HG03159 (cell line): ENCODE results near the gene ADORA1.

ENCODE experiments used
- ATAC-seq: cut with Tn5 transposase; IDR thresholded peaks from one replicate; pipeline ENCODE4 v1.9.1; 2021; ENCODE audit warnings: mild to moderate bottlenecking, moderate library complexity; ENCODE audit not compliant: unreplicated experiment

ADORA1 gene

DNA sequence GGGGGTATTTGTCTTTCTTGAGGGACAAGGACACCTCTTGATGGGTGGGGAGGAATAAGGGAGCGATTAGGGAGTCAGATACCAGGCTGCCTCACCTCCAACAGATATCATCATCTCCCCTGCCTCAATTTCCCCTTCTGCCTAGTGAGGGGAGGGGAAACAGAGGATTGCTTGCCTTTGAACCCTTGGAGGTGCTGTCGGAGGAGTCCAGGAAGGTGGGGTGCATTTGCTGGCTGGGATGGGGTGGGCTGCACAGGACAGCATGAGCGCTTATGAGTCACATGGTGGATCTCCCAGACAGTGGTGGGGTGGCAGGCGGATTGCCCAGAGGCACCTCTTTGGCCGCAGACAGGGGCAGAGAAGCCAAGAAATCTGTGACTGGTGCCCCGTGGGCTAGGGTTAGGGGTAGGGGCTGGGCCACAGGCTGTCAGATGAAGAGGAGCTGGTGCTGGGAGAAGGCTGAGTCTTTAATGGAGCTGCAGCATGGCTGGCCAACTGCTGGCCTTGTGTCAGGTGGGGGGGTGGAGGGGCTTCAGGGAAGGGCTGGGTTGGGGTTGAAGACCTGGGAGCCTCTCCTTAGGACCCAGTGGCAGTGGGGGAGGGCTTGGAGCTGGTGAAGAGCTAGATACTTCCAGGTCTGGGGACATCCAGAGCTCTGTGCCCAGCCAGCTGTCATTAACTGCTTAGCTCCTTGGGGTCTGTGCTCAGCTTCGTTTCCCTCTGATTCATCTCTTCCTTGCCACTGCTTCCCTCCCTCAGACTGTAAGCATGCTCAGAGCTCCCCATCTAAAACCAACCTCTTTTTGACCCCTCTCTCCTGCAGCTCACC lies 7.0 kb upstream of the ADORA1 start:
- ATAC-seq = no peak

DNA sequence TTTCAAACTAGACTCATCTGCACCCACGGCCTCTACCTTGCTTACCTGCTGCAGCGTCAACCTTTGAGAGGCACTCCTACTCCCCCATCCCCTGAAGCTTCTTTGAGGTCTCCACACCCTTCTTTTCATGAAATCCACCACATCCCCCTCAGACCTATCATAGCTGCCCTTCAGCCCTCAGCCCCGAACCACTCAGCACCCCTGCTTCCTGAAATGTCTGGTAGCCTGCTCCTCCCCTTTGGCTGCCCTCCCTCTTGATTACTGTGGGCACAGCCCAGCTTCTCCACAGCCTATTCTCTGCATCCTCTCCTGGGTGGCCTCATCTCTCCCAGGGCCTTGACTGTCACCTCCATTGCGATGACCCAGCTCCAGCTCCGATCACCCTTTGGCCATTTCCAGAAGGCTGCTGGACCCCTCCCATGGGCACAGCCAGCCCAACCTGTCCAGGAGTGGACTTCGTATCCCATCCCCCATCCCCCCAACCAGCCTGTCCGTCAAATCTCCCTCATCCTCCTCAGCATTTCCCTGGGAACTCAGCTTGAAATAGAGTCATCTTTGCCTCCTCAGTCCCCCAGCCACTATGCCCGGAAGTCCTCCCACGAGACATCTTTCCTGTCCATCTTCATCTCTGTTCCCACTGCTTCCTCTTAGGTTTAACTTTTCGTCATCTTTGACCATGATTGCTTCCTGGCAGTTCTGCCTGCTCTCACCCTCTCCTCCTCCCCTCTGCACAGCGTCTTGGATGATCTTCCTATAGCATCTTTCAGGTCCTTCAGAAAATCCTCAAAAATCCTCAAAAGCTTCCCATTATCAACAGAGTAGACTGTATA lies 6.1 kb upstream of the ADORA1 start:
- no peak for ATAC-seq

- no peak for ATAC-seq
Observed at GRCh38 chr1:203122159-203122558, 5.4 kb upstream of the ADORA1 start.

DNA sequence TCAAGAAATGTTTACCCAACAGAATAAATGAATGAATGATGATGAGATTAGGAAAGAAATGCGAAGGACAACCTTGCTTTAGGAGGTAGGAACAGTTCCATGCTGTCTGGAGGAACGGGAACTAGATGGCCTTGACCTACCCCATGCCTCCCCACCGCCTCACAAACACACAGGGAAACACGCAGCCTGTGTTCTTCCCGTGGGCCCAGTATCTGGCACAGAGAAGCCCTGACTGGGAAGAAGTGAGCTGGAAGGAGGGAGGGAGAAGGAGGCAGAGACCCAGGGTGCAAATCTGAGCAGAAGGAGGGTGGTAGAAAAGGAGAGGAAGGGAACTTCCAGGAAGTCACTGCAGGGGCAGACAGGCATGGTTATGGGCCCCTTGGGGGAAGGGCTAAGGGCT lies 3.5 kb upstream of the ADORA1 start:
- ATAC-seq = no peak

- ATAC-seq = no peak
Observed at GRCh38 chr1:203124546-203125317, 2.8 kb upstream of the ADORA1 start.

- ATAC-seq = no peak
Observed at GRCh38 chr1:203126151-203126865, 1.2 kb upstream of the ADORA1 start.

- no peak for ATAC-seq
Observed at GRCh38 chr1:203126866-203127665, 460 bp upstream of the ADORA1 start.

DNA sequence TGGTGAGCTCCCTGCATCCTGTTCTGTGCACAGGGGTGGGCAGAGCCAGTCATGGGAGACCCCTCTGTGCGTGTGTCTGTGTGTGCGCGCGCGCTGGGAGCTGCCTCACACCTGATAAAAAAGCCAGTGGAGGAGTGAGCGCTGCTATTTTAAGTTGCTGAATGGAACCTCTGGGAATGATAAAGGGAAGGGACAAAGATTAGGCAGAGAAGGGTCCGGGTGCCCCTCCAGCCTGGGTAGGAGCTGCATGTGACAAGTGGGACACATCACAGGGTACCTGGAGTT lies 847 bp downstream of the ADORA1 start:
- ATAC-seq = no peak

- ATAC-seq = no peak
Observed at GRCh38 chr1:203128716-203129500, 1.4 kb downstream of the ADORA1 start.

DNA sequence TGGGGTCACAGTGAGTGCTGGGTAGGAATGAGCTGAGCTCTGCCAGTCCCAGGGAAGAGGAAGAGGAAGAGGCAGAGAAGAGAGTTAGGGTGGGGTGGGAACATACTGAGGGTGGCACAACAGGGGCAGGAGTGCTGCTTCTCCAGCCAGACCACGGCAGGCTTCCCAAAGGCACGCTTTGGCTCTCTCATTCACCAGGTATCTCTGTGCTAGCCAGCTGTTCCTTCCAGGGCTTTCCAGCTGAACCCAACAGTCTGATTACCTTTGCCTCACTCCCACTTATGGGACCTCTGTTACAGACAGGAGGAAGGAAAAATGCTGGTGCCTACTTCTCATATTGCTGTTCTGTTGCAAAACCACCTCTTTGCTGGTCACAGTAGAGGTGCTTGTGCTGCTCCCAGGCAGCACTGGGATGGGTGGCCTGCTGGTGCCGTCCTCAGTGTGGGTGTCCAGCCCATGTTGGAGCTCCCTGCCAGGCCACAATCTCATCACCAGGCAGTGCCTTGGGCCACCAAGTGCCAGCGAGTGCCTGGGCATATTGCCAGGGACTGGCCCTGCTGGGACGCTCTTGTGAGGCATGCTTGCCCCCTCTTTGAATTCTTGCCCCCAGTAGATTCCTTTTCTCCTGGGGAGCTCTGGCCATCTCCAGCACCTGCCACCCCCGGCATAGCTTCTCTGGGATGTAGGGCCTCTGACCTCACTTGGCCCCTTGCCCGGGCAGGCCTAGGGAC lies 2.1 kb downstream of the ADORA1 start:
- ATAC-seq = no peak

GRCh38 chr1:203130358-203130985 lies 2.9 kb downstream of the ADORA1 start:
- no peak for ATAC-seq

DNA sequence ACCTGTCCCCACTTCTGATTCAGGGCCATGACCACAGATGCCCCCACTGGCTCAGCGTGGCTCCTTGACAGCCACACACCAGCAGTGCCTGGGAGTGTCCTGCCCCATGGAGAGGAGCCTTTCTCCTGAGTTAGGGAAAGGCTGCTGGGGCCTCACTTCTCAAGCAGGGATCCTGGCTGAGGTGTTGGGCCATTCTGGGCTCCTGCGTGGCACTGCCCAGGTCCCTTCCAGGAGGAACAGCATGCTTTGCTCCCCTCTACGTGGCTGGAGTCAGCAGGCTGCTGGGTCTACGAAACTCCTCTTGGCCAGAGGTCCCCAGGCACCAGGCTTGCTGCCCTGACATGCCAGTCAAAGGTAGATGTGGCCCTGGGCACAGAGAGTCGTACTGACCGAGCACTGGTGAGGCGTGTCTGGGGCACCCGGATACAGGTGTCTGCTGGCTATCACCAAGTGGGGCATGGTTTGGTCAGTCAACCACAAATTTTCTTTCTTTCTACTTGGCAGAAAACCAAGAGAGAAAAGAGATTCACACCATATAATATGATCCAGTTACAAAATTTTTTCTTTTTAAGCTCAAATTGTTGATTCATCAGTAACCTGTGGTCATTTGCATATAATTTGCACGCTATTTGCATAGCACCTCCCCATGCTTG lies 4.1 kb downstream of the ADORA1 start:
- no peak for ATAC-seq

DNA sequence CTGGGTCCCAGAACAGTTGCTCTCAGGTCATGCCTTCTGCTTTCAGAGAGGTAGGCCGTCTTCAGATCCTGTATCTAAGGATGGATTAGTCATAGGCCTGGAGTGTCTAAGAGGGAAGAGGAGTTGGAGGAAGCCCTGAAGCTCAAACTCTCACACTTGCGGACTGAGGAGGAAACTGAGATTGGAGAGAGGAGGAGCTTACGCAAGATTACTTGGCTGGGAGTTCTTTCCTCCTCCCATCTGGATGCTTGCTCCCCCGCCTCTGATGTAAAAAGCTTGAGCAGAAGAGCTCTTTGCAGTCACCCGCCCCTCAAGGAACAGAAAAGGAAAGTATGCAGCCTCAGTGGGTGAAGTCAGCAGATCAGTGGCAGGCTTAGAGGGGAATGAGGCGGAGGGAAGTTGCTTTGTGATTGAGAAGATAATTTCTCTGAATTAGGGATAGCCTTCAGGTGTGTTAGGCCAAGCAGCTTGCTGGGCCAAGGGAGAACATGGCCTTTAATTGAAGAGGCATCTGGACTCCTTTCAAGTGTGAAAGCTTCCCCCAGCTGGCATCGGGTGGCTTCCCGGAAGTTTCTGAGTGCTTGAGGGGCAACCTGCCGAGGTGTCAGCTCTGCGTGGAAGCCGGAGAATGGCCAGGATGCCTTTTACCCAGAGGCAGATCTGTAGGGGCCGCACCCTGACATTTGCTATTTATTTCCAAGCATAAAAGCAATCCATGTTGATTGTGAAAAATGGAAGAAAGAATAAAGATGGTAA lies 6.6 kb downstream of the ADORA1 start:
- ATAC-seq = no peak

DNA sequence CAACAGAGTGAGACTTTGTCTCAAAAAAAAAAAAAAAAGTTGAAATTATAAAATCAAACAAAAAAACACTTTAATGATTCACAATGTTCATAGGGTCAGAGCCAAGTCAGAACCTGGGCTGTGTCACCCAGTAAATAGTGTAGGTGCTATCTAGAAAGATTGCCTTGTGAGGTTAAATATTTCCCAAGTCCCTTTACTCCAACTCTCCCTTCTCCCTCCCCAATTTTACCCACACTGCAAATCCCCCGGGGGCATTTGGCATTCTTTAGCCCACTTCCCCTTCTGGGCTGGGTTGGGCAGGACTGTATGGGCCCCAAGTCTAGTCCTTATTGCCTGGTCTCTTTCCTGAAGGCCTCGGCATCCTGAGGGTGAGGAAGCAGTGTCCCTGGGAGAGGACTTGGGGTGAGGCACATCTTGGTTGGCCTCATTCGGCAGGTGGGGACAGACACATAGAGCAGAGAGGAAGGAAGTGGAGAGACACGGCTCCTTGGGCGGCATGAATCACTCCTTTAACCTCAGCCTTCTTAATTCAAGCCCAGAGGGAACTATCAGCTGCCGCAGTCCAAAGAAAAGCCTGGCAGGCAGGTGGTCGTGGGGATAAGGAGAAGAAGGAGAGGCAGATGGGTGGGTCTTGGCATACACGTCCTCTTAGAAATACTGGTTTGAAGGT lies 8.2 kb downstream of the ADORA1 start:
- no peak for ATAC-seq

DNA sequence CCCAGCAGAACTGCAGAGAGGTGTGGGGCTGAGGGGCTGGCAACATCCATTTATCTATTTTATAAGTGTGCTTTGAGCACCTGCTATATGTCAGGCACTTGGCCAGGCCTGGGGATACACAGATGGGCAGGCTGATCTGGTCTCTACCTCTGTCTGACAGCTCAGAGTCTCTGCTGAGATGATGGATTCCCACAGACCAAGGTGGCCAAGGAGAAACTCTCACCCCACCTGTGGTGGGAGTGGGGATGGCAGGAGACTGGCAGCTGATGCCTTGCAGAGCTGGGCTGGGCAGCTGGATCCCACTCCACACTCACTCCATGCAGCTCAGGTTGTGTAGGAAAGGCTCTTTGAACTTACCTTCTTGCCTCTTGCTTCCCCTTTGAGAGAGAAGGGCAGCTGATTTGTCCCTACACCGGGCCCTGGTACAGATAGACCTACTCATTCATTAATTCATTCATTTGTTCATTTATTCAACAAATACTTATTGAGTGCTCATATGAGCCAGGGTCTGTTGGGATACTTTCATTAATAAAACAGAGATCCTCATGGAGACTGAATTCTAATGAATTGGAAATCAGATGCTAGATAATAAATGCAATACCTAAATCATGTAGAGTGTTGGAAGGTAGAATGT lies 9.0 kb downstream of the ADORA1 start:
- no peak for ATAC-seq

GRCh38 chr1:203137324-203137723 lies 9.8 kb downstream of the ADORA1 start:
- ATAC-seq = no peak
